Activated CD8-positive, alpha-beta T cell treated with anti-CD3 and anti-CD28 coated beads, Interleukin-2, amount 10 ng/mL, durations not matched to agents 7 days and 5 days (primary cell): Measurements from ENCODE around the gene NR2C1. TPM values are rescaled to one million over a fixed set of nuclear protein-coding genes. Genes with fewer than 3 reads are reported as not detected.

Source experiments
- ATAC-seq: fragments of 150-1000 bp; cut with Tn5 transposase; one replicate; pipeline ENCODE4 v1.10.0; 2021; ENCODE audit warnings: moderate library complexity
- CTCF ChIA-PET: fragments of 350-600 bp; sonication (Branson Sonifier 250); formaldehyde crosslinking; loops from one replicate; lab custom pipeline; 2021; ENCODE audit warnings: antibody characterized with exemption; lab: Charles Lee
- POLR2A ChIA-PET: fragments of 350-600 bp; sonication (Branson Sonifier 250); formaldehyde crosslinking; loops from one replicate; lab custom pipeline; 2021; ENCODE audit warnings: antibody characterized with exemption; lab: Charles Lee
- DNase-seq: peaks from one replicate; pipeline ENCODE4 v3.0.0-alpha.2; 2020
- H3K27ac Mint-ChIP-seq: one replicate; pipeline ENCODE4 v1.8.0; 2021; ENCODE audit warnings: mild to moderate bottlenecking, mixed read lengths
- H3K27me3 Mint-ChIP-seq: one replicate; pipeline ENCODE4 v1.8.0; 2021; ENCODE audit warnings: low read depth, mixed read lengths
- H3K36me3 Mint-ChIP-seq: one replicate; pipeline ENCODE4 v1.8.0; 2021; ENCODE audit warnings: low read depth, mixed read lengths
- H3K4me1 Mint-ChIP-seq: one replicate; pipeline ENCODE4 v1.8.0; 2021; ENCODE audit warnings: low read depth, mixed read lengths
- H3K4me3 Mint-ChIP-seq: one replicate; pipeline ENCODE4 v1.8.0; 2021; ENCODE audit warnings: mild to moderate bottlenecking, mixed read lengths
- H3K9me3 Mint-ChIP-seq: one replicate; pipeline ENCODE4 v1.8.0; 2022; ENCODE audit warnings: mixed read lengths; ENCODE audit not compliant: insufficient read depth
- total RNA-seq, 2 experiments: library from RNA; stranded (reverse); gene quantifications; one replicate each; pipeline ENCODE4 v1.2.3, GENCODE V29; 2021

Gene NR2C1
- total RNA-seq, 2 experiments from 2014 or later, result 30.5 to 32.8 TPM

DNA sequence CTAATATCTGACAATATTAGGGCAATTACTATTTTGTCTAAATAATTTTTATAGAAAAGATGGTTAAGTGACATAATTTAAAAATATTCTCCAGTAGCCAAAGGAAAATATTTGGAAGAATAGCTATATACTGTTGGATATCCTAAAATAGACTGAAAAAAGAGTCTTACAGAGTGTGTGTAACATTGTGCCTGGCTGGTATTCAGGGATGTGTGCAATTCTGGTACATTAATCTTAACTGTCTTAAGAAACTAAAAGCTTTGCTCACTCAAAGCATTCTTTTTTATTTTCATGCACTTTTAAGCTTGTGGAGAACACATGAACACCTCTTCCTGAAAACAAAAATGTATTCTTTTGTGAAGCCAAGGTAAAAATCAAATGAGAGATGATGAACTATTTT is 10.1 kb upstream of the NR2C1 start:
- Mint-ChIP-seq H3K36me3 (no peaks in the 10 kb centered on the region), H3K4me1 (no peaks in the 10 kb centered on the region), H3K4me3 (no peak overlapping the region), H3K9me3 (no peaks in the 10 kb centered on the region), H3K27ac (no peak overlapping the region), H3K27me3 (peaks cover 6% of the 10 kb centered on the region)
- ATAC-seq (no peak), DNase-seq (no peak)
- ChIA-PET POLR2A (interaction anchor here (0.6 kb wide), 1 partner anchor 79 kb away, joined by 8 read pairs; no protein-coding TSS in a partner anchor), CTCF (interaction anchor here (2.4 kb wide), 1 partner anchor 10 kb away, joined by 14 read pairs; the partner anchor contains the start of gene NR2C1)

DNA sequence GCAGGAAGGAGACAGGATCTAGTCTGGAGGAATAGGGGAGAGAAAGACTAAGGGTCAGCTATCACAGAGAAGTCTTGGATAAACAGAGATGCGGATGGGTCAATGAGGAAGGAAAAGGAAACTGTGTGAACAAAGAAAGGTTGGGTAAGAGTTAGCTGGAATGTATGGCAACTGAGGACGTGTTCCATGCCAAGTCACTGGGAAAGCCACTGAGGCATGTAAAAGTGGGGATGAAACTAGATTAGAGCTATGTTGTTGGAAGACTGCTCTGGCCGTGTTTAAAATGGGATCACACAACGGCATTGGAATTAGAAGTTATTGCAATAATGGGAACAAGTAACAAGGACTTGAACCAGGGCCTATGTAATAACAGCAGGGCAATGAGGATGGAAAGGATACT is 3.9 kb upstream of the NR2C1 start:
- H3K27me3 Mint-ChIP-seq, result peaks cover 6% of the 10 kb centered on the region
- DNase-seq (no peak), ATAC-seq (no peak)
- POLR2A ChIA-PET, result no interaction called here
- H3K36me3 Mint-ChIP-seq, result peaks cover 3% of the 10 kb centered on the region
- H3K4me3 Mint-ChIP-seq, result no peak overlapping the region
- H3K9me3 Mint-ChIP-seq, result no peaks in the 10 kb centered on the region
- CTCF ChIA-PET, result no interaction called here
- H3K27ac Mint-ChIP-seq, result no peak overlapping the region
- peaks cover 9% of the 10 kb centered on the region for H3K4me1 Mint-ChIP-seq

DNA sequence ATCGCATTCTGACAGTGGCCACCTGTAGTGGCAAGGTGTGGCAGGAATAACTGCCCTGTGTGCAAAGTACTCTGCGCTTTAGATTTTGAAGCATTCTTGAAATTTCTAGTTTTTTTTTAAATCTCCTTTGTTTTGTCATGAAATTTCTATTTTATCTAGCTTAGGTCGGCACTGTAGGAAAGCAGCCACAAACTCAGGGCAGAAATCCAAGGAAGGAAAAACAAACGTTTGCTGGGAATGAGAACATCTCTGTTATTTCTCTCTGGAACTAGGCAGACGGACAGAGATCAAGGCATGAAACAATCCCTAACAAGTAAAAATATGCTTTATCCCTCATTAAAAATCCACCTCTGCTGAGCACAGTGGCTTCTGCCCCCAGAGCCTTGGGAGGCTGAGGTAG is 1.3 kb upstream of the NR2C1 start:
- H3K4me1 Mint-ChIP-seq, result peaks cover 16% of the 10 kb centered on the region
- ATAC-seq, result no peak
- H3K27me3 Mint-ChIP-seq, result peaks cover 6% of the 10 kb centered on the region
- H3K4me3 Mint-ChIP-seq, result no peak overlapping the region
- no peaks in the 10 kb centered on the region for H3K9me3 Mint-ChIP-seq
- no peak for DNase-seq
- peaks cover 5% of the 10 kb centered on the region for H3K36me3 Mint-ChIP-seq
- POLR2A ChIA-PET, result no interaction called here
- H3K27ac Mint-ChIP-seq, result no peak overlapping the region
- CTCF ChIA-PET, result no interaction called here

DNA sequence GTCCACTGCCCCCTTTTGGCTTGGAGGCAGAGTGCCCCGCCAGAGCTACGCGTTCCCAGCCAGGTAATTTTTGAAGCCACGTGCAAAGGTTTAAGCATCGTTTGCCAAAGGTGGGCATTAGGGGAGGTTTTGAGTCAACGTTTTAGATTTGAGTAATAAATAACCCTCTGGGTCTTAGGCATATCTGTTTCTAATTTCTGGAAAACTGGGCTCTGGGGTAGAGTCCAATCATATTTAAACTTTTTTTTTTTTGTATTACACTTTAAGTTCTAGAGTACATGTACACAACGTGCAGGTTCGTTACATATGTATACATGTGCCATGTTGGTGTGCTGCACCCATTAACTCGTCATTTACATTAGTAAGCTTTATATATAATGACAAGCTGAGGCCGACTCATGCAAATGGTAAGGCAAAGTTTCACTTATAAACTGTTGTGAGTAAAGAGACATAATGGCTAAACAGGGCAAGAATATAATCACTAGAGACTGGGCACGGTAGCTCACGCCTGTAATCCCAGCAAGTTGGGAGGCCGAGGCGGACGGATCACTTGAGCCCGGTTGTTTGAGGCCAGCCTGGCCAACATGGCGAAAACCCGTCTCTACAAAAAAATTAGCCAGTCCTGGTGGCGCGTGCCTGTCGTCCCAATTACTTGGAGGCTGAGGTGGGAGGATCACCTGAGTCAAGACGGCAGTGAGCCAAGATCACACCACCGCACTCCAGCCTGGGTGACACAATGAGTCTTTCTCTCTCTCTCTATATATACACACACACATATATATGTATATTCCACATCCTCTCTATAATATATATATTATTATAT is 491 bp upstream of the NR2C1 start:
- ATAC-seq, result no peak

DNA sequence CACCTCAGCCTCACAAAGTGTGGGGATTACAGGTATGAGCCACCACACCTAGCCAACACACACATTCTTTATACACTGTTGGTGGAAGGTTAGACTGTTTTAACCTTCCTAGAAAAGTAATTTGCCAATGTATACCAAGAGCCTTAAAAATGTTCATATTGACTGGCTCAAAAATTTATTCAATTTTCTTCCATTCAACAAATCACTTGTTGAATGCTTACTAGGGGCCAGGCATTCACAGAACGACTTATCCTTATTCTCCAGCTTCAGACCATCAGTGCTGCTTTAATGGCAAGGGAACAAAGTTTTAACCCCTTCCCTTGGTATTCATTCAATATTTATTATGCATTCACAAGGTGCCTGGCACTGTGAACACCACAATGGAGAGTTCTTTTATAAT is 3.0 kb downstream of the NR2C1 start:
- H3K4me3 Mint-ChIP-seq, result no peak overlapping the region
- ATAC-seq, result no peak

More for the DNA sequence above, 491 bp upstream of the NR2C1 start:
- Mint-ChIP-seq H3K27me3 (peaks cover 6% of the 10 kb centered on the region), H3K4me3 (peak overlapping the region; percentile 79), H3K36me3 (peaks cover 5% of the 10 kb centered on the region), H3K27ac (peak overlapping the region; percentile 93), H3K9me3 (no peaks in the 10 kb centered on the region), H3K4me1 (peaks cover 16% of the 10 kb centered on the region)
- DNase-seq, result no peak
- ChIA-PET POLR2A (interaction anchor here (0.8 to 3.1 kb wide), 3 partner anchors 8 to 85 kb away, joined by 3 to 17 read pairs (median 6); partner anchors contain the start of gene NDUFA12), CTCF (interaction anchor here (0.7 to 2.0 kb wide), 19 partner anchors 8 to 465 kb away, joined by 3 to 14 read pairs (median 4); partner anchors contain the start of genes METAP2 and NDUFA12)

DNA sequence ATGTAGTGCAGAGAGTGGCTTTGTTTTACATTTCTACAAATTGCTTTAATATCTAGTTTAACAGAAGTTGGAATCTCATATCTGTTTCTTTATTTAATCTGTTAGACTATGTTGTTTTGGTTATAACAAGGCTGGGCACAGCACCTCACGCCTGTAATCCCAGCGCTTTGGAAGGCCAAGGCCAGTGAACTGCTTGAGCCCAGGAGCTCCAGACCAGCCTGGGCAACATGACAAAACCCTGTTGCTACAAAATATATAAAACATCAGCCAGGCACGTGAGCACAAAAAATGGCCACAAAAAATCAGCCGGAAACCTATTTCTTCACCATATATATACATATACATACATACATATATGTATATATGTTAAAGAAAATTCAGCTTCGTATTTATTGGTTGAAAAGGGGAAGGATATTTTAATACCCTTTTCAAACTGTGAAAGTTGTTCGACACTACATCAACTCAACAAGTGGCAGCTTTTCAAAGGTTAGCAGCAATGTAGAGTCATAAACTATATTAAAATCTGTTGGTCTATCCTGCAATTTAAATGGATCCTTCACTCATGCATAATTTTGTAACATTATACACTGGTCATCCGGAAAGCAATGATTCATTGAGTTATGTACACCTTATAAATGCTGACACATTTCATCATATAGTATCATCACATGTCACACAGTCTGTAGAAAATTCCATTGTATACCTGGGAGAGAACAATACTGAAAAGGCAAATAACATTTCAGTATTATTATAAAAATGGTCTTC is 7.1 kb downstream of the NR2C1 start:
- peaks cover 31% of the 10 kb centered on the region for H3K36me3 Mint-ChIP-seq
- no peak for ATAC-seq
- peaks cover 4% of the 10 kb centered on the region for H3K4me1 Mint-ChIP-seq
- H3K4me3 Mint-ChIP-seq, result no peak overlapping the region
- H3K27me3 Mint-ChIP-seq, result no peaks in the 10 kb centered on the region
- ChIA-PET POLR2A (no interaction called here), CTCF (no interaction called here)
- no peaks in the 10 kb centered on the region for H3K9me3 Mint-ChIP-seq
- DNase-seq, result no peak
- no peak overlapping the region for H3K27ac Mint-ChIP-seq

More for the DNA sequence above, 3.0 kb downstream of the NR2C1 start:
- Mint-ChIP-seq H3K27ac (no peak overlapping the region), H3K4me1 (peaks cover 16% of the 10 kb centered on the region), H3K27me3 (no peaks in the 10 kb centered on the region), H3K36me3 (peaks cover 18% of the 10 kb centered on the region), H3K9me3 (no peaks in the 10 kb centered on the region)
- DNase-seq, result no peak
- POLR2A ChIA-PET, result no interaction called here
- CTCF ChIA-PET, result no interaction called here

DNA sequence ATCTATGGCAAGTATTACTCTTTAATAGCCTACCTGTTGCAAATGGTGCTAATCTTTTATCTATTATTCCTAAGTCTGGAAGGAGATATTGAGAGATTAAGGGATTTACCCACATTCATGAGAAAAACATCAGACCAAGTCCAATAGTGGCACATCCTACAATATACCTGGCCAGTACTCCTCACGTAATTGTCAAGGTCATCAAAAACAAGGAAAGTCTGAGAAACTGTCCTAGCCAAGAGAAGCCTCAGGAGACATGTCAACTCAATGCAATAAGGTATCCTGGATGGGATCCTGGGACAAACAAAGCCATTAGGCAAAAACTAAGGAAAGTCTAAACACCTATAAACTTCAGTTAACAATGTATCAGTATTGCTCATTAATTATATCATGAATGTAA is 12.5 kb downstream of the NR2C1 start:
- DNase-seq (no peak), ATAC-seq (no peak)
- no peak overlapping the region for H3K4me3 Mint-ChIP-seq
- ChIA-PET POLR2A (no interaction called here), CTCF (interaction anchor here (0.8 kb wide), 1 partner anchor 13 kb away, joined by 4 read pairs; the partner anchor contains the start of gene NR2C1)
- H3K9me3 Mint-ChIP-seq, result no peaks in the 10 kb centered on the region
- peaks cover 34% of the 10 kb centered on the region for H3K36me3 Mint-ChIP-seq
- H3K4me1 Mint-ChIP-seq, result no peaks in the 10 kb centered on the region
- H3K27me3 Mint-ChIP-seq, result no peaks in the 10 kb centered on the region
- no peak overlapping the region for H3K27ac Mint-ChIP-seq

DNA sequence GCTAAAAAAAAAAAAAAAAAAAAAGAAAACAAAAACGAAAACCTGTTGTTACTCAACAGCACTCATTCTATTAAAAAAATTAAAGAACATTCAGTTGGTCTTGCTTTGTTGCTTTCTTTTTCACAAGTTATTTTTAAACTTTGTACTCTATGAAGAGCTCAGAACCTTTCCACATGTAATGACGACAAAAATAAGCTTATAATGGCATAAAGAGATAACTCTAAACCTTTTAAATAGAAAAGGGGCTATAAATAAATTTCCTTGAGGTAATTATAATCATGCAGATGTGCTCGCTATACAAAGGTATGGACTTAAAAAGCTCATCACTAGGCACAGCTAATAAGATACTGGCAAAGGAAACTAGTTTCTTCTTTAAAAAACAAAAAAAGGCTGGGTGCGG is 13.4 kb downstream of the NR2C1 start:
- Mint-ChIP-seq H3K27ac (no peak overlapping the region), H3K36me3 (peaks cover 35% of the 10 kb centered on the region), H3K4me3 (no peak overlapping the region), H3K4me1 (no peaks in the 10 kb centered on the region), H3K27me3 (no peaks in the 10 kb centered on the region), H3K9me3 (no peaks in the 10 kb centered on the region)
- POLR2A ChIA-PET, result no interaction called here
- ATAC-seq, result no peak
- DNase-seq, result no peak
- CTCF ChIA-PET, result interaction anchor here (1.1 kb wide), 1 partner anchor 13 kb away, joined by 3 read pairs; no protein-coding TSS in a partner anchor

DNA sequence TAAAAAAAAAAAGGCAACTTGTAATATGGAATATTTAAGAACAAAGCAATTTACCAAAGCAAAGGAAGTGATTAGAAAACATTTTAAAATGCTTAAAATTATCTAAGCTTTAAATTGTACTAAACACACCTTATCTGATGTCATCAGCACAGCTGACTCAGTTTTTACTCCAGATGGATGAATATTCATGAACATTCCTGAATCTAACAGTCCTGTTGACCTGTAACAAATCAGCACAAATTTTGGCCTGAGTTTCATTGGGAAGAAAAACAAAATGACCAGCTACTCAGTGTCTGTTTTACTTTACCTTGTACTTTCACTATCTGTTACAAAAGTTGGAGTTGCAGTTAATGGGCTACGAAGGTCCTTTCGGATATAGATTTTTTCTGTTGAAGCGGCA is 16.0 kb downstream of the NR2C1 start:
- no peaks in the 10 kb centered on the region for H3K9me3 Mint-ChIP-seq
- H3K36me3 Mint-ChIP-seq, result peaks cover 29% of the 10 kb centered on the region
- H3K4me3 Mint-ChIP-seq, result no peak overlapping the region
- no peak overlapping the region for H3K27ac Mint-ChIP-seq
- no peaks in the 10 kb centered on the region for H3K27me3 Mint-ChIP-seq
- DNase-seq (no peak), ATAC-seq (no peak)
- POLR2A ChIA-PET, result interaction anchor here (0.7 kb wide), 1 partner anchor 11 kb away, joined by 4 read pairs; no protein-coding TSS in a partner anchor
- H3K4me1 Mint-ChIP-seq, result no peaks in the 10 kb centered on the region
- CTCF ChIA-PET, result no interaction called here

DNA sequence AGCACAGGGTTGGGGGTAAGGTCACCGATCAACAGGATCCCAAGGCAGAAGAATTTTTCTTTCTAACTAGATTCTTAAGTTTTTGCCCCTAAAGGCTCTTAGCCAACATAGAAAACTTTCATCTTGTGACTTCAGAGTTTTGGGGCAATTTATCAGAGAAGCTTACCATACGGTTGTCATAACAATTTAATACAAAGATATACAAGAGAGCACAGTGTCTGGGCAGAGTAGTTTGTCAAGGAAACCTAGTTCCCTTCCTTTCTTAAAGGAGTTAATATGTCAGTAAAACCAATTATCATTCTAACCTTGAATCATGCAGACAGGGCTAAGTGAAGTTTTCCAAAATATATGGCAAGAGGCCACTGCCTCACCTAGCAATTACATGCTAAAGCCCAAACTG is 18.4 kb downstream of the NR2C1 start:
- H3K36me3 Mint-ChIP-seq, result peaks cover 25% of the 10 kb centered on the region
- CTCF ChIA-PET, result no interaction called here
- no peak overlapping the region for H3K4me3 Mint-ChIP-seq
- POLR2A ChIA-PET, result no interaction called here
- no peak for ATAC-seq
- H3K27me3 Mint-ChIP-seq, result no peaks in the 10 kb centered on the region
- no peak for DNase-seq
- H3K27ac Mint-ChIP-seq, result no peak overlapping the region
- no peaks in the 10 kb centered on the region for H3K4me1 Mint-ChIP-seq
- H3K9me3 Mint-ChIP-seq, result no peaks in the 10 kb centered on the region

DNA sequence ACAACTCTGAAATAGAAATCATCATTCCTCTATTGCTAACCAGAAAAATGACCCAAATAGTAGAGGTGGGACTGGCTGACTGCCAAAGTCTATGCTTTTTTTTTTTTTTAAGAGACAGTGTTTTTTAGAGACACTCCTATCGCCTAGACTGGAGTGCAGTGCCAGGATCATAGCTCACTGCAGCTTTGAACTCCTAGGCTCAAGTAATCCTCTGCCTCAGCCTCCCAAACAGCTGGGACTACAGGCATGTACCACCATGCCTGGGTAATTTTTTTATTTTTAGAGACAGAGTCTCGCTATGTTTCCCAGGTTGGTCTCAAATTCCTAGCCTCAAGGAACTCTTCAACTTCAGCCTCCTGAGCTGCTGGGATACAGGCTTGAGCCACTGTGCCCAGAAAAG is 19.2 kb downstream of the NR2C1 start:
- DNase-seq, result no peak

DNA sequence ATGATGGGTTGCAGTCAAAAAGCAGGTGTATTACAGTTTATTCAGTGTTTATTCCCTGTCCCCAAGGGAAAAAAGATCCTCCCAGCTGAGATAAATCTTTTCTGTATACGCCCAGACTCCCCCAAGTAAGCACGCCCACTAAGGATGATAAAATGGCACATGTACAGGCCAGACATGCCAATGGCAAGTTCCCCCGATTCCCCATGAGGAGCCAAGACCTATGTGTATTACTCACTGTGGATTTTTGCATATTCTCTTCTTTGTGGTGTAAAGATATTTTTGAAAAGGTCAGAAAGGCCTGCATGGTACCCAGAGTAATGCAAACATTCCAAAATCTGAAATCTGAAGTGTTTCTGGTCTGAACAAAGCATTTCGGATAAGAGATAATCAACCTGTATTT is 22.2 kb downstream of the NR2C1 start:
- Mint-ChIP-seq H3K4me1 (no peaks in the 10 kb centered on the region), H3K27ac (no peak overlapping the region), H3K4me3 (no peak overlapping the region), H3K36me3 (peaks cover 34% of the 10 kb centered on the region), H3K9me3 (no peaks in the 10 kb centered on the region), H3K27me3 (no peaks in the 10 kb centered on the region)
- no peak for ATAC-seq
- POLR2A ChIA-PET, result no interaction called here
- CTCF ChIA-PET, result no interaction called here
- DNase-seq, result no peak

More for the DNA sequence above, 19.2 kb downstream of the NR2C1 start:
- H3K9me3 Mint-ChIP-seq, result no peaks in the 10 kb centered on the region
- no peak overlapping the region for H3K4me3 Mint-ChIP-seq
- no peak for ATAC-seq
- H3K27me3 Mint-ChIP-seq, result no peaks in the 10 kb centered on the region
- POLR2A ChIA-PET, result interaction anchor here (0.6 kb wide), 1 partner anchor 288 kb away, joined by 4 read pairs; no protein-coding TSS in a partner anchor
- peaks cover 28% of the 10 kb centered on the region for H3K36me3 Mint-ChIP-seq
- H3K4me1 Mint-ChIP-seq, result no peaks in the 10 kb centered on the region
- CTCF ChIA-PET, result no interaction called here
- no peak overlapping the region for H3K27ac Mint-ChIP-seq
